ENCODE data around the gene SKIL.

- no peak for TF ChIP-seq TAF1 (IDR thresholded peaks at IDR 0.05; ENCODE audit: low read depth)
- TF ChIP-seq EGR1 (IDR thresholded peaks at IDR 0.05): no peak
- TF ChIP-seq FOXM1 (IDR thresholded peaks at IDR 0.05; ENCODE audit: borderline replicate concordance, low read depth): no peak
- TF ChIP-seq REST (IDR thresholded peaks at IDR 0.05; ENCODE audit: low read depth): no peak
- no peak for TF ChIP-seq RAD21 (IDR thresholded peaks at IDR 0.05; ENCODE audit: low read depth)
- TF ChIP-seq YY1 (IDR thresholded peaks at IDR 0.05; ENCODE audit: low read depth): no peak
- TF ChIP-seq TCF12 (IDR thresholded peaks at IDR 0.05; ENCODE audit: low read depth): no peak
- TF ChIP-seq NFIC (IDR thresholded peaks at IDR 0.05): no peak
- TF ChIP-seq EP300 (IDR thresholded peaks at IDR 0.05; ENCODE audit: borderline replicate concordance): no peak
- no peak for TF ChIP-seq CREB1 (IDR thresholded peaks at IDR 0.05; ENCODE audit: low read depth)
- TF ChIP-seq CEBPB (IDR thresholded peaks at IDR 0.05): no peak
- no peak for TF ChIP-seq ZBTB7A (IDR thresholded peaks at IDR 0.05; ENCODE audit: low read depth)
- TF ChIP-seq TEAD4 (IDR thresholded peaks at IDR 0.05): no peak
Measured at GRCh38 chr3:170417090-170417489, 59.6 kb downstream of the SKIL start.
